ENCODE measurements around the gene TCL1B.

GRCh38 chr14:95698287-95698686 is 12.1 kb downstream of the TCL1B start:
- TF ChIP-seq, protein P1, sequence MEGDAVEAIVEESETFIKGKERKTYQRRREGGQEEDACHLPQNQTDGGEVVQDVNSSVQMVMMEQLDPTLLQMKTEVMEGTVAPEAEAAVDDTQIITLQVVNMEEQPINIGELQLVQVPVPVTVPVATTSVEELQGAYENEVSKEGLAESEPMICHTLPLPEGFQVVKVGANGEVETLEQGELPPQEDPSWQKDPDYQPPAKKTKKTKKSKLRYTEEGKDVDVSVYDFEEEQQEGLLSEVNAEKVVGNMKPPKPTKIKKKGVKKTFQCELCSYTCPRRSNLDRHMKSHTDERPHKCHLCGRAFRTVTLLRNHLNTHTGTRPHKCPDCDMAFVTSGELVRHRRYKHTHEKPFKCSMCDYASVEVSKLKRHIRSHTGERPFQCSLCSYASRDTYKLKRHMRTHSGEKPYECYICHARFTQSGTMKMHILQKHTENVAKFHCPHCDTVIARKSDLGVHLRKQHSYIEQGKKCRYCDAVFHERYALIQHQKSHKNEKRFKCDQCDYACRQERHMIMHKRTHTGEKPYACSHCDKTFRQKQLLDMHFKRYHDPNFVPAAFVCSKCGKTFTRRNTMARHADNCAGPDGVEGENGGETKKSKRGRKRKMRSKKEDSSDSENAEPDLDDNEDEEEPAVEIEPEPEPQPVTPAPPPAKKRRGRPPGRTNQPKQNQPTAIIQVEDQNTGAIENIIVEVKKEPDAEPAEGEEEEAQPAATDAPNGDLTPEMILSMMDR (IDR thresholded peaks at IDR 0.05; ENCODE audit: low read depth, low read length), result no peak
- TF ChIP-seq, protein P2, sequence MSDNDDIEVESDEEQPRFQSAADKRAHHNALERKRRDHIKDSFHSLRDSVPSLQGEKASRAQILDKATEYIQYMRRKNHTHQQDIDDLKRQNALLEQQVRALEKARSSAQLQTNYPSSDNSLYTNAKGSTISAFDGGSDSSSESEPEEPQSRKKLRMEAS (IDR thresholded peaks at IDR 0.05; ENCODE audit: low read depth, low read length), result no peak
- no peak for TF ChIP-seq POLR2A (IDR thresholded peaks at IDR 0.05; ENCODE audit: extremely low read depth, insufficient read length)
- TF ChIP-seq MYC (IDR thresholded peaks at IDR 0.05; ENCODE audit: low read depth, low read length), result no peak
